ENCODE data around the gene MNT. TPM values are rescaled to one million over a fixed set of nuclear protein-coding genes. Genes with fewer than 3 reads are reported as not detected.

Gene MNT
- total and polyA plus RNA-seq, 9 of the 15 experiments (the other 6 are each of a cell fraction or from before 2014, with no cell fraction given), result 0.18 to 23.8 (median 5.3) TPM

- H3K27ac ChIP-seq (ENCODE audit: extremely low read depth, low read depth, low read length), result no peak overlapping the region
- H3K27me3 ChIP-seq (ENCODE audit: control insufficient read depth in 2 of 2, insufficient read depth in 2 of 2, low read length in 2 of 2), result no peaks in the 10 kb centered on the region
- intact Hi-C loops (cut with micrococcal nuclease), result no loop called here
- H4K20me1 ChIP-seq (replicated peaks; ENCODE audit: control insufficient read depth, insufficient read depth, low read length), result no peaks in the 10 kb centered on the region
- H3K9me1 ChIP-seq (ENCODE audit: control insufficient read depth, insufficient read depth, low read length), result no peaks in the 10 kb centered on the region
- no peak overlapping the region for H3K4me3 ChIP-seq
- no TSS peak for BruUV-seq (replicated peaks)
- H3K79me2 ChIP-seq (ENCODE audit: control insufficient read depth, insufficient read depth, low read length), result no peaks in the 10 kb centered on the region
- ChIA-PET POLR2A (interaction anchor here (0.6 to 1.3 kb wide), 4 partner anchors 13 to 26 kb away, joined by 3 to 5 read pairs (median 3); no protein-coding TSS in a partner anchor), CTCF (ENCODE audit: low intra/inter-chr PET ratio) (no interaction called here)
- no peaks in the 10 kb centered on the region for H3K9me3 ChIP-seq (replicated peaks; ENCODE audit: control insufficient read depth, insufficient read depth, low read depth, low read length)
- no peak for TF ChIP-seq STAT6 (CRISPR knock-in tag; IDR thresholded peaks at IDR 0.05)
- TF ChIP-seq CREB5 (CRISPR knock-in tag; IDR thresholded peaks at IDR 0.05), result no peak
- no peak for TF ChIP-seq SREBF1 (IDR thresholded peaks at IDR 0.05; ENCODE audit: borderline replicate concordance, low read depth, low read length)
- TF ChIP-seq ZNF644 (tag; IDR thresholded peaks at IDR 0.05; ENCODE audit: low read depth), result no peak
- peaks cover 56% of the 10 kb centered on the region; the same call in 2 of the 3 replicates for H3K36me3 ChIP-seq (ENCODE audit: control insufficient read depth, insufficient read depth, low read length)
- no peaks in the 10 kb centered on the region; a peak in 1 of 5 replicates for H3K4me1 ChIP-seq (replicated peaks in 1 of 2; ENCODE audit: control insufficient read depth in 2 of 2, insufficient read depth in 2 of 2, low read length in 2 of 2)
- in situ Hi-C loops (cut with MboI), result no loop called here
- DNase-seq (ENCODE audit: extremely low read depth in 1 of 4, low spot score in 3 of 4) (no peak), FAIRE-seq (no peak), ATAC-seq (no peak)
- H2AFZ ChIP-seq (ENCODE audit: low read depth, low read length), result no peak overlapping the region
- H3K4me2 ChIP-seq (ENCODE audit: insufficient read depth, low read length), result no peak overlapping the region
- H3K9ac ChIP-seq (ENCODE audit: insufficient read depth in 1 of 2, low read depth in 2 of 2, low read length in 2 of 2), result 0 out of 4 replicates have a peak overlapping the region, but pooled peaks of 1 of the 2 experiments have one; percentile 23
- WGBS (ENCODE audit: insufficient coverage, low coverage, missing lambda C conversion rate), result 97% methylated on average over 6 of the region's 6 CpGs
Observed at GRCh38 chr17:2419486-2419885, 18.6 kb upstream of the MNT start.

All from K562 (cell line).